GM12878 (cell line): ENCODE results near the gene LSAMP. TPM values are rescaled to one million over a fixed set of nuclear protein-coding genes. Genes with fewer than 3 reads are reported as not detected.

Experiments used
- ATAC-seq: fragments of 200-7000 bp; cut with Tn5 transposase; 3 replicates; pipeline ENCODE4 v1.9.1; 2020; ENCODE audit warnings: mild to moderate bottlenecking, moderate library complexity
- BruUV-seq: library from RNA; stranded (reverse); fragments of 400-500 nt; replicated peaks from 2 replicates; lab custom pipeline; 2021; lab: Mats Ljungman, UMichigan
- CTCF ChIA-PET: fragments of 300-600 bp; sonication (Branson Sonifier 250); formaldehyde crosslinking; extraction: SDS; loops from one replicate; lab custom pipeline; 2021; ENCODE audit warnings: inconsistent platforms; lab: Yijun Ruan, JAX
- POLR2A ChIA-PET: fragments of 350-600 bp; formaldehyde crosslinking; extraction: SDS; loops from one replicate; lab custom pipeline; 2021; ENCODE audit warnings: inconsistent platforms; lab: Charles Lee
- RAD21 ChIA-PET: fragments of 300-600 bp; sonication (Branson Sonifier 250); formaldehyde crosslinking; loops from one replicate; lab custom pipeline; 2023; ENCODE audit warnings: antibody characterized with exemption; ENCODE audit not compliant: unreplicated experiment; lab: Charles Lee
- SMC1A ChIA-PET: fragments of 300-600 bp; sonication (Branson Sonifier 250); formaldehyde crosslinking; loops from one replicate; lab custom pipeline; 2023; ENCODE audit not compliant: unreplicated experiment, uncharacterized antibody; lab: Charles Lee
- DNase-seq: peaks from one replicate; pipeline ENCODE4 v3.0.0-alpha.2; 2011; ENCODE audit warnings: low read depth, low spot score
- FAIRE-seq: peaks from 3 replicates; lab custom pipeline; 2011; peaks lifted over from hg19 to GRCh38; lab: Jason Lieb, UNC
- H2AFZ ChIP-seq: 2 replicates; pipeline ENCODE4 v1.6.0; 2011; ENCODE audit warnings: low read depth, low read length, control low read depth; ENCODE audit not compliant: control insufficient read depth
- H3K27ac ChIP-seq: 2 replicates; pipeline ENCODE4 v1.5.1; 2011; ENCODE audit warnings: control low read depth; ENCODE audit not compliant: control insufficient read depth, insufficient read depth
- H3K27me3 ChIP-seq, 2 experiments: replicated peaks in 1 of 2; 2 replicates each; pipeline versions ENCODE4 v1.6.0 to v1.6.1; 2011; ENCODE audit warnings: low read length in 1 of 2; ENCODE audit not compliant: control insufficient read depth in 2 of 2, insufficient read depth in 2 of 2
- H3K36me3 ChIP-seq, 2 experiments: 2 replicates each; pipeline ENCODE4 v1.5.1; 2011; ENCODE audit warnings: low read length in 1 of 2; ENCODE audit not compliant: control insufficient read depth in 2 of 2, insufficient read depth in 2 of 2
- H3K4me1 ChIP-seq: 2 replicates; pipeline ENCODE4 v1.6.1; 2011; ENCODE audit warnings: mild to moderate bottlenecking, low read length, moderate library complexity, mixed read lengths; ENCODE audit not compliant: control insufficient read depth, insufficient read depth
- H3K4me2 ChIP-seq: 2 replicates; pipeline ENCODE4 v1.6.0; 2011; ENCODE audit warnings: control low read depth; ENCODE audit not compliant: control insufficient read depth, insufficient read depth
- H3K4me3 ChIP-seq: fragments of 200-600 bp; sonication (generic); 2 replicates; pipeline ENCODE4 v1.5.1; 2016
- H3K79me2 ChIP-seq: 2 replicates; pipeline ENCODE4 v1.6.0; 2011; ENCODE audit warnings: low read length; ENCODE audit not compliant: control insufficient read depth, insufficient read depth
- H3K9ac ChIP-seq: 2 replicates; pipeline ENCODE4 v1.8.0; 2011; ENCODE audit warnings: low read length, control low read depth, mixed read lengths; ENCODE audit not compliant: control insufficient read depth, insufficient read depth
- H3K9me3 ChIP-seq: replicated peaks from 3 replicates; pipeline ENCODE4 v1.5.1; 2011; ENCODE audit warnings: mild to moderate bottlenecking, low read length; ENCODE audit not compliant: control insufficient read depth, insufficient read depth
- H4K20me1 ChIP-seq: 2 replicates; pipeline ENCODE4 v1.6.0; 2011; ENCODE audit not compliant: control insufficient read depth, insufficient read depth
- CTCF ChIP-seq, 3 experiments: IDR thresholded peaks in 2 of 3; conservative IDR thresholded peaks in 1 of 3; 2 replicates each; pipeline ENCODE4 v1.5.1; 2011; ENCODE audit warnings: low read depth in 3 of 3, low read length in 3 of 3, mild to moderate bottlenecking in 3 of 3, control low read depth in 2 of 3, moderate library complexity in 2 of 3, inconsistent platforms in 1 of 3, mixed read lengths in 1 of 3; ENCODE audit not compliant: control insufficient read depth in 2 of 3, insufficient read depth in 1 of 3; ENCODE audit errors: extremely low read depth in 1 of 3
- CUX1 ChIP-seq: IDR thresholded peaks from 2 replicates; pipeline ENCODE4 v1.6.1; 2012; ENCODE audit warnings: improper control_type of control experiment, low read depth, low read length; ENCODE audit not compliant: insufficient replicate concordance
- EED ChIP-seq: sonication (generic); IDR thresholded peaks from 2 replicates; pipeline ENCODE4 v1.6.1; 2016; ENCODE audit warnings: antibody characterized with exemption, low read depth
- ELK1 ChIP-seq: IDR thresholded peaks from 2 replicates; pipeline ENCODE4 v1.6.1; 2012; ENCODE audit warnings: low read depth, low read length, improper control_type of control experiment
- HCFC1 ChIP-seq: fragments of 150-350 bp; IDR thresholded peaks from 2 replicates; pipeline ENCODE4 v1.6.1; 2014; ENCODE audit warnings: low read length
- HDAC6 ChIP-seq: fragments of 200-600 bp; sonication (generic); IDR thresholded peaks from one replicate; pipeline ENCODE4 v1.8.0; 2017; ENCODE audit warnings: antibody characterized with exemption; ENCODE audit not compliant: unreplicated experiment
- MAX ChIP-seq: IDR thresholded peaks from 2 replicates; pipeline ENCODE4 v1.6.1; 2012; ENCODE audit warnings: low read depth, low read length, improper control_type of control experiment
- NFYB ChIP-seq: IDR thresholded peaks from 2 replicates; pipeline ENCODE4 v1.6.1; 2011; ENCODE audit warnings: low read depth, mild to moderate bottlenecking, low read length, improper control_type of control experiment, moderate library complexity; ENCODE audit not compliant: insufficient read depth
- NR2F1 ChIP-seq: fragments of 450-650 bp; conservative IDR thresholded peaks from 2 replicates; pipeline ENCODE4 v1.6.1; 2017; ENCODE audit warnings: mild to moderate bottlenecking
- POLR2AphosphoS2 ChIP-seq: IDR thresholded peaks from 2 replicates; pipeline ENCODE4 v1.6.1; 2011; ENCODE audit warnings: low read depth, mild to moderate bottlenecking, low read length, improper control_type of control experiment, moderate library complexity
- SMAD5 ChIP-seq: IDR thresholded peaks from 2 replicates; pipeline ENCODE4 v1.6.1; 2016; ENCODE audit warnings: antibody characterized with exemption, low read depth
- SREBF2 ChIP-seq: IDR thresholded peaks from 2 replicates; pipeline ENCODE4 v1.6.1; 2012; ENCODE audit warnings: mild to moderate bottlenecking, low read length
- TCF7 ChIP-seq: IDR thresholded peaks from 2 replicates; pipeline ENCODE4 v1.6.1; 2014; ENCODE audit warnings: antibody characterized with exemption, borderline replicate concordance
- ZNF274 ChIP-seq: IDR thresholded peaks from one replicate; pipeline ENCODE4 v1.8.0; 2011; ENCODE audit not compliant: insufficient read length, insufficient read depth
- WGBS: methylation state at CpG from one replicate; pipeline ENCODE4 v1.1.6; 2016; ENCODE audit warnings: low lambda C conversion rate; ENCODE audit not compliant: insufficient replicate concordance, insufficient coverage; ENCODE audit errors: missing lambda C conversion rate; 5-methylcytosine and 5-hydroxymethylcytosine counted together
- in situ Hi-C: fragments of 300-500 bp; cut with MboI; formaldehyde crosslinking; loops from 9 replicates; pipeline ENCODE4 v1.14.3; 2018; ENCODE audit warnings: mixed read lengths
- intact Hi-C: fragments of 100-400 bp; cut with micrococcal nuclease; formaldehyde crosslinking; loops from one replicate; pipeline ENCODE4 v1.14.2; 2022; ENCODE audit not compliant: unreplicated experiment
- polyA plus RNA-seq, 11 experiments: library from polyadenylated mRNA; depleted of rRNA in 4 of 11; unstranded in 6 of 11; stranded (reverse) in 5 of 11; fragments of >200 nt; fragmentation: Nextera tagmentation in 4 of 11; fragmentation: Illumina TruSeq in 1 of 11; extraction: Ambion mirVana in 4 of 11; extraction: Trizol in 1 of 11; gene quantifications; 1 replicate in 1 of 11; 2 replicates in 10 of 11; pipeline versions ENCODE4 v1.2.1 to v1.2.3, GENCODE V29; 2011 to 2016; ENCODE audit warnings: inconsistent platforms in 2 of 11, missing spikeins in 2 of 11, low read depth in 1 of 11
- total RNA-seq, 4 experiments: library from RNA; depleted of rRNA in 3 of 4; stranded (reverse); fragments of >200 nt in 3 of 4; fragmentation: Illumina TruSeq in 1 of 4; extraction: Trizol in 1 of 4; gene quantifications; 2 replicates each; pipeline versions ENCODE4 v1.2.1 to v1.2.3, GENCODE V29; 2013 to 2021

Gene LSAMP
- total and polyA plus RNA-seq, 10 of the 15 experiments (the other 5 are each of a cell fraction or from before 2014, with no cell fraction given): 2.0 to 12.7 (median 6.5) TPM

GRCh38 chr3:116470605-116471197, 25.4 kb upstream of the LSAMP start:
- H3K4me2 ChIP-seq: no peak overlapping the region
- ATAC-seq (no peak), DNase-seq (no peak), FAIRE-seq (no peak)
- H2AFZ ChIP-seq: no peak overlapping the region
- in situ Hi-C loops: no loop called here
- POLR2A ChIA-PET: interaction anchor here (0.7 kb wide), 1 partner anchor 246 kb away, joined by 3 read pairs; no protein-coding TSS in a partner anchor
- 46% methylated on average over 4 of the region's 4 CpGs for WGBS
- RAD21 ChIA-PET: no interaction called here
- no peak overlapping the region for H3K4me3 ChIP-seq
- no peak overlapping the region for H3K27ac ChIP-seq
- H3K36me3 ChIP-seq: no peaks in the 10 kb centered on the region
- H3K79me2 ChIP-seq: no peaks in the 10 kb centered on the region
- intact Hi-C loops: no loop called here
- CTCF ChIA-PET: interaction anchor here (0.8 kb wide), 1 partner anchor 37 kb away, joined by 3 read pairs; no protein-coding TSS in a partner anchor
- H3K27me3 ChIP-seq: no peaks in the 10 kb centered on the region
- H4K20me1 ChIP-seq: no peaks in the 10 kb centered on the region
- no peak overlapping the region for H3K9ac ChIP-seq
- SMC1A ChIA-PET: interaction anchor here (1.9 kb wide), 1 partner anchor 10 kb away, joined by 4 read pairs; no protein-coding TSS in a partner anchor
- no peaks in the 10 kb centered on the region for H3K4me1 ChIP-seq
- no peaks in the 10 kb centered on the region for H3K9me3 ChIP-seq
- no TSS peak for BruUV-seq
- TF ChIP-seq SMAD5 (no peak), CTCF (IDR thresholded peaks at IDR 0.05 in 2 of 3, conservative IDR thresholded peaks at IDR 0.05 in 1 of 3; ENCODE audit: control insufficient read depth in 2 of 3, extremely low read depth in 1 of 3, insufficient read depth in 1 of 3, low read depth in 3 of 3, low read length in 3 of 3) (no peak), NR2F1 (no peak), MAX (no peak), TCF7 (no peak), NFYB (no peak), ELK1 (no peak), SREBF2 (no peak), CUX1 (no peak), EED (no peak), HDAC6 (no peak), HCFC1 (no peak), POLR2AphosphoS2 (no peak), ZNF274 (no peak)
